Limb (tissue), 2 donors: ENCODE data around the gene HSD17B2.

Experiments used
- DNase-seq, 2 donors: peaks; one replicate each; pipeline ENCODE4 v3.0.0-alpha.2; 2016; ENCODE audit errors: extremely low spot score in 2 of 2

HSD17B2 gene

GRCh38 chr16:82049484-82049883 lies 14.4 kb downstream of the HSD17B2 start:
- no peak for DNase-seq

- no peak for DNase-seq
Observed at GRCh38 chr16:82050506-82050905, 15.5 kb downstream of the HSD17B2 start.

DNA sequence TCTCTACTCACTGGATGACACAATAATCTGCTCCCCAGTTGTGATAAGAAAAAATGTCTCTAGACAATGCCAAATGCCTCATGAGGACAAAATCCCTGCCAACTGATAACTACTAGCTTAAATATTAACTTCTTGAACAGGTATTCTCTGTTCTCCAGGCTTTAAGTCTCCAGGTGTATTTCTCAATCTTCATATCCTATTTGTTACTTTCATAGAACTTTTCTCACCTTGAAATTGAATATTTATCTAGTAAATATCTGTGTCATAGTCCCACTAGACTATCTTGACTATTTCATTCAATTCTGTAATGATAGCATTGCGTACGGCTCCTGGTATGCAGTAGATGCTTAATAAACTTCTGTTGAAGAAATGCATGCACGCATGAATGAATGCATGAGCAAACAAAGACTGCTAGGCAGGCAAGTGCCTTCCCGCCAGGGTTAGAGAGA lies 15.9 kb downstream of the HSD17B2 start:
- DNase-seq = no peak

- DNase-seq = no peak
Observed at GRCh38 chr16:82051656-82052055, 16.6 kb downstream of the HSD17B2 start.

GRCh38 chr16:82055117-82055516 lies 20.1 kb downstream of the HSD17B2 start:
- DNase-seq = no peak

DNA sequence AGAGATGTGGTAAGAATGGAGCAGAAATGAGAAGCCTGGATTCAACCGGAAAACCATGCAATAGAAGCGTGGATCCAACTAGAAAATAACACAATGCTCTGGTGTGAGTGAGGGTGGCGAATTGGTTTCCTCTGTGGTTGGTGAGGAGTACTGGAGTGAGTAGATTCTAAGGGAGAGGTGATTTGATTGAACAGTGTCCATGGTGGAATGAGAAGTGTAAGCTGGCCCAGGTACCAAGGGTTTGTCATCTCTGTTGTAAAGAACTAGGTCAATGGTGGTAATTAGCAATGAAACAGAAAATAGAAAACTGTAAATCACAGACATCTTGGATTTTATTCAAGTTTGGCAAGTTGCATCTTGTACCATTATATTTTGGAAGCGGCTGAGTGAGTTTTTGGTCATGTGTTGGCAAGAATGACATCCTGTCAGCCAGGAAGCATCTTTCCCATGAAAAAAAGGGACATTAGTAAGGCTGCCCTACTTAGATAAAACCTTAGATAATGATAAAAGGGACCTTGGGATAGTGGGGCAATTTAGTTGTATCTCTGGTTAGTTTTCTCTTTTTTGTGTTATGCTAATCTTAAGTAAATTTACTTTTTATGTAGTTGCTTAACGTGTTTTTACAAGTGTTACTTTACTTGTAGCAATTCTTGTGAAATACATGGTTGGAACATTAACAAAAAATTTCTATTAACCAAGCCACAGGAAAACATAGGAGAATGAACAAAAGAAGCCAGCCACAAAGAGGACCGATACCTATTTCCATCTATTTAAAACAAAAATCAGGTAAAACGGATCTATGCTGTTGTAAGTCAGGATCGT lies 20.9 kb downstream of the HSD17B2 start:
- no peak for DNase-seq

DNA sequence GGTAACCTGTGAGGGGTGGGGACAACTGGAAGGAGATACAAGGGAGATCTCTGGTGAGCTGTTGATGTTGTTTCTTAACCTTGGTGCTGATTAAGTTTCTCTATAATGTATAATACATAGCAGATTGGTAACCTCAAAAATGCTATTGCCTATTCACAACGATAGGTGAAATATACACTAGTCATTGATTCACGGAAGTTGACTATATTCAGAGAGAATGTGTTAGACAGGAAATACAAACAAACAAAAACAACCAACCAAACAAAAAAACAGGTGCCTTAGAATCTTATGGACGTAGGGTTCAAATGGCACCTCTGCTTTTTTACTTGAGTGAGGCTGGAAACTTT lies 21.5 kb downstream of the HSD17B2 start:
- DNase-seq = no peak

- DNase-seq = no peak
Observed at GRCh38 chr16:82059161-82059982, 24.3 kb downstream of the HSD17B2 start.

DNA sequence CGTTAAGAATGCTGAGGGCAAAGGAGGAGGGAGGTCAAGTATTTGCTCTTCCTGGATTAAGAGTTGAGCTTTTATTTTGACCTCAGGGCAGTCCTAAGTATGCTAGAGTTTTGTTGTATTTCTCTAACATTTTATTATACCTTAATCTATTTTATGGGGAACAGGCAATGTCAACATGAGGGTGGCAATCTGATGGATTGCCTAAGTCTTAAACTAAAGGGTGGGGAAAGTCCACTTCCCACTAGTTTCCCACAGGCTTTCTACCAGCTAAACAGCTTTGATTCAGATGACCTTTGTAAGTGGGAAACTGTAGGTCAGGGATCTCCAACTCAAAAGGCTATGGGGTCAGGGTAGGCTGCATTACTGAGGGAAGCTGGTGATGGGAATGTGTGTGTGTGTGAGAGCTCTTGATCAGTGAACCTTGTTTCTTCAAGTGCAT lies 24.9 kb downstream of the HSD17B2 start:
- no peak for DNase-seq

GRCh38 chr16:82061861-82062525 lies 26.9 kb downstream of the HSD17B2 start:
- DNase-seq = no peak

DNA sequence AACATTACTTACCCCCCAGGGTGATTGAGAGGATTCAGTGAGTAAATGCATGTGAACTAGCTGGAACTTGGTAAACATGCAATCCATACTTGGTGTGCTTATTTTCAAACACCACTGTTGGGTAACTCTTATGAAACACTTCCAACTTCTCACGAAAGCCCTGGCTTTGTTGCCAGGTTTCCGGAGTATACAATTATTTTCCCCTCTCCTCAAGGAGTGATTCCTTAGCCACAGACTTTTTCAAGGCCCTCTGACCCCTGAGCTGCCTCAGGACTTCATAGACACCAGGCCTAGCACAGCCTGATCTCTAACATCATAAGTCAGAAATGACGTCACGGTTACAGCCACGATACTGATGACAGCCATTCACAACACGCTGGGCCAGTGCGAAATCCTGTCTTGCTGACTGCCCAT lies 27.6 kb downstream of the HSD17B2 start:
- no peak for DNase-seq

DNA sequence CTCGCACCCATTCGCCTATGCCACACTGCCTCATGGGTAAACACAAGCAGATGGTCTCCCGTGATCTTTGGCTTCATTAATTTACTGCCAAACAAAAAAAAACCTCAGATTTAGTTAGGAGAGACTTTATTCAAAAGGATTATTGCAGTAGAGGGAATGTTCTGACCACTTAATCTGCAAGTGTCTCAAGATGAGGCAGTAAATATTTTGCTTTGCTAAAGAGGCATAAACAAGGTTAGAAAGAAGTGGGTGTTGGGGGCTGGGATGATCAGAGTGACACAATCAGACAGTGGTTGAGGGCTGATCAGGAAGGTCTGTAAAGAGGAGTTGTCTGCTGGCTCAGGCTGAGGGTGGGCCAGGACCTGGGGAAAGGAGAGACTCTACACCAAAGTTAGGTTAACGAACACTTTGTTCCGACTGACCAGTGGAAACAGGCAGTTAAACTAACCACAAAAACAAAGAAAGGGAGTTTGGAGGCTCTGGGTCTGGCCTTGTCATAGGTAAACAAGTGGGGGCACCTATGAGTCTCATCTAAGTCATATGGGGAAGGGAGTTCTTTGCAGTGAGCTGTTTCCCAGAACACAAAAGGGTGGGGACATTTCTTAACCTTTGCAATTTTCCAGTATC lies 28.5 kb downstream of the HSD17B2 start:
- no peak for DNase-seq

GRCh38 chr16:82067042-82067803 lies 32.2 kb downstream of the HSD17B2 start:
- DNase-seq = no peak

GRCh38 chr16:82067804-82068325 lies 32.8 kb downstream of the HSD17B2 start:
- no peak for DNase-seq

GRCh38 chr16:82070656-82071369 lies 35.8 kb downstream of the HSD17B2 start:
- no peak for DNase-seq

- no peak for DNase-seq
Observed at GRCh38 chr16:82071421-82071820, 36.4 kb downstream of the HSD17B2 start.

- peak in 1 of 2 donors; percentile 3 for DNase-seq
Observed at GRCh38 chr16:82072313-82072712, 37.3 kb downstream of the HSD17B2 start.

GRCh38 chr16:82074019-82074558 lies 39.0 kb downstream of the HSD17B2 start:
- no peak for DNase-seq

DNA sequence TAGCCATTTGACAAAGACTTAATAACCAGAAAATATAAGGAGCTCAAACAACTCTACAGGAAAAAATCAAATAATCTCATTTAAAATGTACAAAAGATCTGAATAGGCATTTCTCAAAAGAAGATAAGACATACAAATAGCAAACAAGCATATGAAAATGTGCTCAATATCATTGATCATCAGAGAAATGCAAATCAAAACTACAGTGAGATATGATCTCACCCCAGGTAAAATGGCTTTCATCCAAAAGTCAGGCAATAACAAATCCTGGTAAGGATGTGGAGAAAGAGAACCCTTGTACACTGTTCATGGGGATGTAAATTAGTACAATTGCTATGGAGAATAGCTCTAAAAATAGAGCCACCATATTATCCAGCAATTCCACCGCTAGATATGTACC lies 43.1 kb downstream of the HSD17B2 start:
- no peak for DNase-seq

- no peak for DNase-seq
Observed at GRCh38 chr16:82079892-82080291, 44.8 kb downstream of the HSD17B2 start.
